Measurements from ENCODE around the gene CTRB1.

The CTRB1 gene

DNA sequence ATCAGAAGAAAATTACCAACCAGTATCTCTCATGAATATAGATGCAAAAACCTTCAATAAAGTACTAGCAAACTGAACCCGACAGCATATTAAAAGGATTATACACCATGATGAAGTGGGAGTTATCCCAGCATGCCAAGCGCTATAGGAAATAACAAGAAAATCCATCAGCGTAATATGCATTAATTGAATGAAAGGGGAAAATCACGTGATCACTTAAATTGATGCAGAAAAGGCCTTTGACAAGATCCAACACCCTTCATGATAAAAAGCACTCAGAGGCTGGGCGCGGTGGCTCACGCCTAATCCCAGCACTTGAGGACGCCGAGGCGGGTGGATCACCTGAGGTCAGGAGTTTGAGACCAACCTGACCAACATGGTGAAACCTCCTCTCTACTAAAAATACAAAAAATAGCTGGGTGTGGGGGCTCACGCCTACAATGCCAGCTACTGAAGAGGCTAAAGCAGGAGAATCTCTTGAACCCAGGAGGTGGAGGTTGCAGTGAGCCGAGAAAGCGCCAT is 16.7 kb upstream of the CTRB1 start:
- TF ChIP-seq ZBTB7A (IDR thresholded peaks at IDR 0.05; ENCODE audit: low read depth) (no peak), NFIC (IDR thresholded peaks at IDR 0.05) (no peak), EGR1 (IDR thresholded peaks at IDR 0.05) (no peak), RAD21 (IDR thresholded peaks at IDR 0.05; ENCODE audit: low read depth) (no peak), CREB1 (IDR thresholded peaks at IDR 0.05; ENCODE audit: low read depth) (no peak), EP300 (IDR thresholded peaks at IDR 0.05; ENCODE audit: borderline replicate concordance) (no peak), CEBPB (IDR thresholded peaks at IDR 0.05) (no peak), TCF12 (IDR thresholded peaks at IDR 0.05; ENCODE audit: low read depth) (no peak), TEAD4 (IDR thresholded peaks at IDR 0.05) (no peak), YY1 (IDR thresholded peaks at IDR 0.05; ENCODE audit: low read depth) (no peak), FOXM1 (IDR thresholded peaks at IDR 0.05; ENCODE audit: borderline replicate concordance, low read depth) (no peak), TAF1 (IDR thresholded peaks at IDR 0.05; ENCODE audit: low read depth) (no peak)
- TF ChIP-seq, protein P1, sequence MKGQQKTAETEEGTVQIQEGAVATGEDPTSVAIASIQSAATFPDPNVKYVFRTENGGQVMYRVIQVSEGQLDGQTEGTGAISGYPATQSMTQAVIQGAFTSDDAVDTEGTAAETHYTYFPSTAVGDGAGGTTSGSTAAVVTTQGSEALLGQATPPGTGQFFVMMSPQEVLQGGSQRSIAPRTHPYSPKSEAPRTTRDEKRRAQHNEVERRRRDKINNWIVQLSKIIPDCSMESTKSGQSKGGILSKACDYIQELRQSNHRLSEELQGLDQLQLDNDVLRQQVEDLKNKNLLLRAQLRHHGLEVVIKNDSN (IDR thresholded peaks at IDR 0.05) = no peak
- TF ChIP-seq, protein P2, sequence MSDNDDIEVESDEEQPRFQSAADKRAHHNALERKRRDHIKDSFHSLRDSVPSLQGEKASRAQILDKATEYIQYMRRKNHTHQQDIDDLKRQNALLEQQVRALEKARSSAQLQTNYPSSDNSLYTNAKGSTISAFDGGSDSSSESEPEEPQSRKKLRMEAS (IDR thresholded peaks at IDR 0.05) = no peak

DNA sequence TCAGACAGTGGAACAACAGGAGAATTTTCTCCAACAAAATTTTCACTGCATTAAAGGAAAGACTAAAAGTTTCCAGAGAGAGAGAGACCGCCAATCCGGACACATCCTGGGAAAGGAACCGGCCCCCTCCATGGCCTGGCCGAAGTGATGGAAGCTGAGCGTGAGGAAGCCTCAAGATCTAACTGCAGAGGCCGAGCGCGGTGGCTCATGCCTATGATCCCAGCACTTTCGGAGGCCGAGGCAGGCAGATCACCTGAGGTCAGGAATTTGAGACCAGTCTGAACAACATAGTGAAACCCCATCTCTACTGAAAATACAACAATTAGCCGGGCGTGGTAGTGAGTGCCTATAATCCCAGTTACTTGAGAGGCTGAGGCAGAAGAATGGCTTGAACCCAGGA is 15.7 kb upstream of the CTRB1 start:
- no peak for TF ChIP-seq CEBPB (IDR thresholded peaks at IDR 0.05)
- no peak for TF ChIP-seq TAF1 (IDR thresholded peaks at IDR 0.05; ENCODE audit: low read depth)
- TF ChIP-seq EP300 (IDR thresholded peaks at IDR 0.05; ENCODE audit: borderline replicate concordance) = no peak

DNA sequence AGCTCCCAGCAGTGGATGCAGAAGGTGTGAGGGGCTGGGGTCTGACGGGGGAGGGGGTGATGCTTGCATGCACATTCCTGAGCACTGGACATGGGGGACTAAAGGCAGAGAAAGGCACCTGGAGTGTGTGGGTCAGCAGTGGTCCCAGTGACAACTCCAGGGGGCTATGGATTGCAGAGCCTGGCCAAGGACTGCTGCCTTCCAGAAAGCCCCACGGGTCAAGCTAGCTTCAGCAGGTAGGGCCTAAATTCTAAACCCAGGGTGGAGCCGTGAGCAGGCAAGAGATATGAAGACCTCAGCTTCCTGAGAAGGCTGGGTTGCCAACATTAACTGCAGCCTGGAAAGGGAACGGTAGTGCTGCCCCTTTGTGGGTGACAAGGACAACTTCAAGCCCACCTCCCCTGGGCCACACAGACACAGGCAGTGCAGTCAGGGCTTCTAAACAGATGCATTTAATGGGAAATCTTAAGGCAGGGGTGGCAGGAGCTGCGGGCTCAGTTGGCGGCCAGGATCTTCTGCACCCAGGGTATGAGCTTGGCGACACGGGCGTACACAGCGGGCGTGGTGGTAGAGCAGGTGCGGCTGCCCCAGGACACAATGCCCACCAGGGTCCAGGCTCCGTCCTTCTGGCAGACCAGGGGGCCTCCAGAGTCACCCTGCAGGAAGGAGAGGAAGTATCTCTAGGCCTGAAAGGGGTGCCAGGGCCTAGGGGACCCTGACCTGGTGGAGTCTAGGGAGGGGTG is 14.9 kb upstream of the CTRB1 start:
- TF ChIP-seq CREB1 (IDR thresholded peaks at IDR 0.05; ENCODE audit: low read depth) (no peak), YY1 (IDR thresholded peaks at IDR 0.05; ENCODE audit: low read depth) (no peak), CEBPB (IDR thresholded peaks at IDR 0.05) (no peak), ZBTB7A (IDR thresholded peaks at IDR 0.05; ENCODE audit: low read depth) (no peak), TEAD4 (IDR thresholded peaks at IDR 0.05) (no peak), TAF1 (IDR thresholded peaks at IDR 0.05; ENCODE audit: low read depth) (no peak)

DNA sequence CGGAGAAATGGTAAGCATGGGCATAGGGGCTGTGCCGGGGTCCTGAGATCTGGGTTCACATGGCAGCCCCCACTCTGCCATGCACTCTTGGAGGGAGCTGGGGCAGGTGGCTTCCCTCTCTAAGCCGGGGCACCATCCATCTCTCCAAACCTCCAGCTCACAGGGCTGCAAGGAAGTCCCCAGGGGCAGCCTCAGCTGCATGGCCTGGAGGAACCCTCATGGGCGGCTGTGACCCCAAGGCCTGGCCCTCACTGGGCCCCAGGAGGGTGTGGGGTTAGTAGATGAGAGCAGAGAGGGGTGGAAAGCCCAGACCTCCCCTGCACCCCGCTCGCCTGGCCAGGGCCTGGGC is 14.4 kb upstream of the CTRB1 start:
- no peak for TF ChIP-seq EP300 (IDR thresholded peaks at IDR 0.05; ENCODE audit: borderline replicate concordance)
- TF ChIP-seq CREB1 (IDR thresholded peaks at IDR 0.05; ENCODE audit: low read depth) = no peak
- no peak for TF ChIP-seq EGR1 (IDR thresholded peaks at IDR 0.05)
- TF ChIP-seq, protein P2 (IDR thresholded peaks at IDR 0.05) = no peak

DNA sequence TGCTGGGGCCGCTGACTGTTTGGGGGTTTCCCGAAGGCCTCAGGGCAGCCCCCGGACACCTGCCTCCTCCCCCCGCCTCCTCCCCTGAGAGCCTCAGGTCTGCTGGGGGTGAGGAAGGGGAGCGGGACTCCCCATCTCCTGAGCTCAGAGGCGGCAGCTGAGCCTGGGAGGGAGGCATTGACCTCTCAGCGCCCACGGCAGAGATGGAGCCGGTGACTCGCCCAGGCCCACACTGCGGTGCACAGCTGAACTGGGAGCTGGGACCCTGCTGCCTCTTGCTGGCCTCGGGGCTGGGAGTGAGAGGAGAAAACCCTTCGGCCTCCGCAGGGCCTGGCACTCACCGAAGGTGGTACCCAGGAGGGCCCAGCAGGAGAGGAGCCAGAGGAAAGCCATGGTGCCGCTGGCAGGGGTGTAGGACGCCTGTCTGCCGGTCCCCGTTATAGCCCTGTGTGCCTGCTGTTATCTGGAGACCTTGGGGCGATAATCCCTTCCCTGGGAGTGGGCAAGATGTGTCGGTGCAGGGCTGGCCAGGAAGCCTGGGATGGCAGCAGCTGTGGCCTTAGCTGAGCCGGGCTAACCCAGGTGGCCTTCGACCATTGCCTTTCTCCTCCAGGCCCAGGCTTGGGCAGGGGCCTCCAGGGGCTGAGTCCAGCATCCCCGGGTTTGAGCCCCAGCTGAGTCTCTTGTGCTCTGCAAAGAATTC is 11.9 kb upstream of the CTRB1 start, which contains the start of gene CTRB2:
Gene CTRB2, minus strand, starts transcription at position 413 of the 703 bp plus-strand sequence. Its CDS starts 20 bp downstream, at position 393.
- no peak for TF ChIP-seq EP300 (IDR thresholded peaks at IDR 0.05; ENCODE audit: borderline replicate concordance)
- TF ChIP-seq RAD21 (IDR thresholded peaks at IDR 0.05; ENCODE audit: low read depth) = no peak
- TF ChIP-seq, protein P2 (IDR thresholded peaks at IDR 0.05) = no peak
- TF ChIP-seq CREB1 (IDR thresholded peaks at IDR 0.05; ENCODE audit: low read depth) = no peak
- no peak for TF ChIP-seq TCF12 (IDR thresholded peaks at IDR 0.05; ENCODE audit: low read depth)
- no peak for TF ChIP-seq TEAD4 (IDR thresholded peaks at IDR 0.05)
- no peak for TF ChIP-seq EGR1 (IDR thresholded peaks at IDR 0.05)
- no peak for TF ChIP-seq YY1 (IDR thresholded peaks at IDR 0.05; ENCODE audit: low read depth)

DNA sequence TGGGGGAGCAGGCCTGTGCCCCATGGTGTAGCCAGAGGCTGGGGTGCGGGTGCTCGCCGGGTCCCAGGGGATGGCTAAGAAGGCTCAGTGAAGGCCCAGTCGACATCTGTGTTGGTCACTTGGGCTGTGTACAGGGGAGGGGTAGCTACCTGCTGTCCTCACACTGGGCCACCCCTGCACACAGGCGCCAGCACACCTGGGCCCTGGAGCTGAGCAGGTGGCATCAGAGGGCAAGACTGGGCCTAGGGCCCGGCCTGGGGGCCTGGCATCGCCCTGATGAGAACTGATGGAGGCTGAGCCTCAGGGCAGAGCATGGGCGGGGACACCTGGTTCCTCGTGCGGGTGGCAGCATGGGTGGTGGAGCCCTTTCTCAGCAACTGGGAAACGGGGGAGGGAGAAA is 11.0 kb upstream of the CTRB1 start:
- no peak for TF ChIP-seq CREB1 (IDR thresholded peaks at IDR 0.05; ENCODE audit: low read depth)
- TF ChIP-seq TEAD4 (IDR thresholded peaks at IDR 0.05) = no peak
- TF ChIP-seq RAD21 (IDR thresholded peaks at IDR 0.05; ENCODE audit: low read depth) = no peak
- TF ChIP-seq, protein P3, sequence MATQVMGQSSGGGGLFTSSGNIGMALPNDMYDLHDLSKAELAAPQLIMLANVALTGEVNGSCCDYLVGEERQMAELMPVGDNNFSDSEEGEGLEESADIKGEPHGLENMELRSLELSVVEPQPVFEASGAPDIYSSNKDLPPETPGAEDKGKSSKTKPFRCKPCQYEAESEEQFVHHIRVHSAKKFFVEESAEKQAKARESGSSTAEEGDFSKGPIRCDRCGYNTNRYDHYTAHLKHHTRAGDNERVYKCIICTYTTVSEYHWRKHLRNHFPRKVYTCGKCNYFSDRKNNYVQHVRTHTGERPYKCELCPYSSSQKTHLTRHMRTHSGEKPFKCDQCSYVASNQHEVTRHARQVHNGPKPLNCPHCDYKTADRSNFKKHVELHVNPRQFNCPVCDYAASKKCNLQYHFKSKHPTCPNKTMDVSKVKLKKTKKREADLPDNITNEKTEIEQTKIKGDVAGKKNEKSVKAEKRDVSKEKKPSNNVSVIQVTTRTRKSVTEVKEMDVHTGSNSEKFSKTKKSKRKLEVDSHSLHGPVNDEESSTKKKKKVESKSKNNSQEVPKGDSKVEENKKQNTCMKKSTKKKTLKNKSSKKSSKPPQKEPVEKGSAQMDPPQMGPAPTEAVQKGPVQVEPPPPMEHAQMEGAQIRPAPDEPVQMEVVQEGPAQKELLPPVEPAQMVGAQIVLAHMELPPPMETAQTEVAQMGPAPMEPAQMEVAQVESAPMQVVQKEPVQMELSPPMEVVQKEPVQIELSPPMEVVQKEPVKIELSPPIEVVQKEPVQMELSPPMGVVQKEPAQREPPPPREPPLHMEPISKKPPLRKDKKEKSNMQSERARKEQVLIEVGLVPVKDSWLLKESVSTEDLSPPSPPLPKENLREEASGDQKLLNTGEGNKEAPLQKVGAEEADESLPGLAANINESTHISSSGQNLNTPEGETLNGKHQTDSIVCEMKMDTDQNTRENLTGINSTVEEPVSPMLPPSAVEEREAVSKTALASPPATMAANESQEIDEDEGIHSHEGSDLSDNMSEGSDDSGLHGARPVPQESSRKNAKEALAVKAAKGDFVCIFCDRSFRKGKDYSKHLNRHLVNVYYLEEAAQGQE (IDR thresholded peaks at IDR 0.05; ENCODE audit: low read depth) = no peak
- TF ChIP-seq ZBTB7A (IDR thresholded peaks at IDR 0.05; ENCODE audit: low read depth) = no peak
- TF ChIP-seq, protein P1 (IDR thresholded peaks at IDR 0.05) = no peak

DNA sequence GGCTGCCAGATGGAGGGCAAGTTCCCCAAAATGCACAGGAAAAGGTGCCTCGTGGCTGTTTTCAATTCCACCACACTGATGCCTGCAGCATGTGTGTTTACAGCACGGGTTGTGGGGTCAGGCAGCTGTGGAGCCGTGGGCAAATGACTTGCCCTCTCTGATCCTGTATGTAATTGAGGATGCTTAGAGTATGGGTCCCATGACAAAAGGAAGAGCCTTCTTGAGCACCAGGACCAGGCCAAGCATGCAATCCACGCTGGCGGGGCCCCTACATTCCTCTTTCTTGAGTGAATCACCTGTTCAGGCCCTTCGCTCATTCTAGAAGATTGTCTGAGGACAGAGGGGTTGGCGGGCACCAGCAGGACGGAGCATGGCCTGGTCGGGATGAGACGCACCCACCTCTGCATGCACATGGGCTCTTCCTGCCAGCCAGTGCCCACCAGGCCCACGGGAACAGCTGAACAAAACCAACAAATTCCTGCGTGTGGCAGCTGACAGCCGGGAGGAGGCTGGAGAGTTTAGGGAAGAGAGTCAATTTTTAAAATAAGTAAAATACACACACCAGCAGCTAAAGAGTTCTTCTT is 10.5 kb upstream of the CTRB1 start:
- TF ChIP-seq TCF12 (IDR thresholded peaks at IDR 0.05; ENCODE audit: low read depth) (no peak), CREB1 (IDR thresholded peaks at IDR 0.05; ENCODE audit: low read depth) (no peak), ZBTB7A (IDR thresholded peaks at IDR 0.05; ENCODE audit: low read depth) (no peak), FOXM1 (IDR thresholded peaks at IDR 0.05; ENCODE audit: borderline replicate concordance, low read depth) (no peak), RAD21 (IDR thresholded peaks at IDR 0.05; ENCODE audit: low read depth) (no peak), EGR1 (IDR thresholded peaks at IDR 0.05) (no peak), CEBPB (IDR thresholded peaks at IDR 0.05) (no peak), EP300 (IDR thresholded peaks at IDR 0.05; ENCODE audit: borderline replicate concordance) (no peak), TAF1 (IDR thresholded peaks at IDR 0.05; ENCODE audit: low read depth) (no peak), TEAD4 (IDR thresholded peaks at IDR 0.05) (no peak), NFIC (IDR thresholded peaks at IDR 0.05) (no peak)
- TF ChIP-seq, protein P3 (IDR thresholded peaks at IDR 0.05; ENCODE audit: low read depth) = no peak
- TF ChIP-seq, protein P1 (IDR thresholded peaks at IDR 0.05) = no peak

Measured in Ishikawa (cell line).